Measurements from ENCODE around the gene DLG2. TPM values are rescaled to one million over a fixed set of nuclear protein-coding genes. Genes with fewer than 3 reads are reported as not detected.

The DLG2 gene
- total and polyA plus RNA-seq, 2 donors (not counting 3 experiments of a cell fraction or from before 2014, with no cell fraction given), result 0.15 to 1.1 TPM

DNA sequence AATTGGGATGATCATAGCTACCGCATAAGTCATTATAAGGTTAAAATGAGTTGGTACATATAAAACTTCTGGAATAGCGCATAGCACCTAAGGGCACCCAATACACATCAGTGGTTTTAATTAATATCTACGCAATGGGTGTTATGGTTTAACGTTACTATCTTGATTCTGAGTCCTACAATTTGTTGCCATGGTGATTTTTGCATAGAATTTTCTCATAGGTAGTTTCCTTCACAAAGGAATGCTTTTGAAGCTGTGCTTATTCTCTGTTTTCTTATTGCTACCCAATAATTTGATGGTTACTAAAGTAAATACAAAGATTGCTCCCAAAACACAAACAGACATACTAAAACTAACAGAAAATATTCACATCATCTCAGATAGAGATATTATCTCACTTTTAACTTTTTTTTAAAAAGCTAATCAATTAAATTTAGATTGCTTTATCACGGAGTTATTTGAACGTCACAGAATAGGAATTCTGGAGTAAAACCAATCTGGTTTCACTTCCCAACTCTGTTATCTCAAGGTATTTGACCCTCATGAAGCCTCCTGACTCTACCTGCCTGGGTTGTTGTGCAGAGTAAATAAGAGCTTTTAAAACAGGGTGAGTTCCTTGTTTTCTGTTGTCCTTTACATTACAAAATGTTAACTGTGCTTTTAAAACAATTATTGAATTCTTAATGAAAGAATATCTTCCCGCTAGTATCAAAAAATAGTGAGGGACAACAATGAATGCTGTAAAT lies 1705.5 kb downstream of the DLG2 start:
- Histone ChIP-seq H3K79me2 (ENCODE audit: control insufficient read depth, insufficient read depth, low read length) (no peaks in the 10 kb centered on the region), H3K9ac (replicated peaks; ENCODE audit: extremely low read depth, insufficient read depth, low read length) (no peak overlapping the region), H3K9me1 (replicated peaks; ENCODE audit: control insufficient read depth, extremely low read depth, insufficient read depth, low read length) (no peaks in the 10 kb centered on the region), H3K27ac (ENCODE audit: insufficient read depth, low read depth, low read length) (no peak overlapping the region), H3K4me3 (replicated peaks in 1 of 3; ENCODE audit: insufficient read depth in 1 of 3, low read depth in 1 of 3, low read length in 3 of 3) (no peak overlapping the region), H3K36me3 (ENCODE audit: control insufficient read depth in 2 of 2, extremely low read depth in 1 of 2, insufficient read depth in 2 of 2, low read length in 2 of 2) (no peaks in the 10 kb centered on the region), H2AFZ (ENCODE audit: low read depth, low read length) (no peak overlapping the region), H3K27me3 (ENCODE audit: control insufficient read depth in 2 of 2, insufficient read depth in 2 of 2, low read length in 2 of 2) (no peaks in the 10 kb centered on the region), H4K20me1 (replicated peaks; ENCODE audit: control insufficient read depth, extremely low read depth, insufficient read depth, low read length) (no peaks in the 10 kb centered on the region), H3K4me1 (ENCODE audit: control insufficient read depth, extremely low read depth, insufficient read depth, low read length) (no peaks in the 10 kb centered on the region), H3K9me3 (replicated peaks; ENCODE audit: control insufficient read depth, insufficient read depth, low read length) (no peaks in the 10 kb centered on the region), H3K4me2 (ENCODE audit: insufficient read depth, low read length) (no peak overlapping the region)
- TF ChIP-seq MYC (IDR thresholded peaks at IDR 0.05; ENCODE audit: low read depth, low read length), result no peak
- no peak for TF ChIP-seq FOS (IDR thresholded peaks at IDR 0.05; ENCODE audit: borderline replicate concordance, insufficient read depth, low read length)
- TF ChIP-seq, protein P1, sequence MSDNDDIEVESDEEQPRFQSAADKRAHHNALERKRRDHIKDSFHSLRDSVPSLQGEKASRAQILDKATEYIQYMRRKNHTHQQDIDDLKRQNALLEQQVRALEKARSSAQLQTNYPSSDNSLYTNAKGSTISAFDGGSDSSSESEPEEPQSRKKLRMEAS (IDR thresholded peaks at IDR 0.05; ENCODE audit: insufficient read depth, insufficient read length), result no peak
- no peak for TF ChIP-seq POLR2A (IDR thresholded peaks at IDR 0.05; ENCODE audit: low read depth, low read length)
- TF ChIP-seq EZH2 (IDR thresholded peaks at IDR 0.05; ENCODE audit: borderline replicate concordance, low read depth, low read length, severe bottlenecking), result no peak
- TF ChIP-seq, protein P2, sequence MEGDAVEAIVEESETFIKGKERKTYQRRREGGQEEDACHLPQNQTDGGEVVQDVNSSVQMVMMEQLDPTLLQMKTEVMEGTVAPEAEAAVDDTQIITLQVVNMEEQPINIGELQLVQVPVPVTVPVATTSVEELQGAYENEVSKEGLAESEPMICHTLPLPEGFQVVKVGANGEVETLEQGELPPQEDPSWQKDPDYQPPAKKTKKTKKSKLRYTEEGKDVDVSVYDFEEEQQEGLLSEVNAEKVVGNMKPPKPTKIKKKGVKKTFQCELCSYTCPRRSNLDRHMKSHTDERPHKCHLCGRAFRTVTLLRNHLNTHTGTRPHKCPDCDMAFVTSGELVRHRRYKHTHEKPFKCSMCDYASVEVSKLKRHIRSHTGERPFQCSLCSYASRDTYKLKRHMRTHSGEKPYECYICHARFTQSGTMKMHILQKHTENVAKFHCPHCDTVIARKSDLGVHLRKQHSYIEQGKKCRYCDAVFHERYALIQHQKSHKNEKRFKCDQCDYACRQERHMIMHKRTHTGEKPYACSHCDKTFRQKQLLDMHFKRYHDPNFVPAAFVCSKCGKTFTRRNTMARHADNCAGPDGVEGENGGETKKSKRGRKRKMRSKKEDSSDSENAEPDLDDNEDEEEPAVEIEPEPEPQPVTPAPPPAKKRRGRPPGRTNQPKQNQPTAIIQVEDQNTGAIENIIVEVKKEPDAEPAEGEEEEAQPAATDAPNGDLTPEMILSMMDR (IDR thresholded peaks at IDR 0.05; ENCODE audit: extremely low read depth in 1 of 2, insufficient read depth in 1 of 2, low read depth in 1 of 2, low read length in 2 of 2), result no peak
- no peak for TF ChIP-seq GATA2 (IDR thresholded peaks at IDR 0.05; ENCODE audit: insufficient read depth, insufficient read length, low read depth, low read length)
- TF ChIP-seq JUN (IDR thresholded peaks at IDR 0.05; ENCODE audit: borderline replicate concordance, insufficient read depth, insufficient read length, low read depth), result no peak
- TF ChIP-seq POLR2AphosphoS5 (IDR thresholded peaks at IDR 0.05; ENCODE audit: insufficient read depth, low read depth, low read length), result no peak
- BruUV-seq (replicated peaks), result no TSS peak
- ChIA-PET CTCF (no interaction called here), POLR2A (no interaction called here)
- FAIRE-seq (no peak), DNase-seq (ENCODE audit: low read depth, low spot score) (no peak)
- intact Hi-C loops (cut with micrococcal nuclease) (no loop called here), dilution Hi-C loops (cut with MboI; ENCODE audit: extremely low pct_ligation_motif_present, low sequenced_read_pairs) (no loop called here)
